ENCODE data around the gene ITPR1. TPM values are rescaled to one million over a fixed set of nuclear protein-coding genes. Genes with fewer than 3 reads are reported as not detected.

The ITPR1 gene
- total RNA-seq, 1 donor from 2014 or later: 81.3 TPM

DNA sequence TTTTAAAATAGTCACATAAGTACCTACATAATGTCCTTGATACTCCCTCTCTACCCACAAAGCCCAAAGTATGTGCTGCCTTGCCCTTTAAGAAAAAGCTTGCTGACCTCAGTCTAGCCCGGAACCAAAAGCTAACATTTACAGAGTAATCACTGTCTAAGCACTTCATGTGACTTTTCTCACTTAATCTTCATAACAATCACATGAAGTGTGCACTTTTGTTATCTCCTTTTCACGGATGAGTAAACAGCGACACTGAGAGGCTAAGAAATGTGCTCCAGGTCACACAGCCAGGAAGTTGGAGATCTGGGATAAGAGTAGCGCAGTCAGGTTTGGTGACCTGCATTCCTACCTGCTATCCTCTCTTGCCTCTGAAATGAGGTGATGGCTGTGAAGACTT lies 194.0 kb downstream of the ITPR1 start:
- intact Hi-C loops (cut with DNase I): no loop called here
- ATAC-seq: no peak

DNA sequence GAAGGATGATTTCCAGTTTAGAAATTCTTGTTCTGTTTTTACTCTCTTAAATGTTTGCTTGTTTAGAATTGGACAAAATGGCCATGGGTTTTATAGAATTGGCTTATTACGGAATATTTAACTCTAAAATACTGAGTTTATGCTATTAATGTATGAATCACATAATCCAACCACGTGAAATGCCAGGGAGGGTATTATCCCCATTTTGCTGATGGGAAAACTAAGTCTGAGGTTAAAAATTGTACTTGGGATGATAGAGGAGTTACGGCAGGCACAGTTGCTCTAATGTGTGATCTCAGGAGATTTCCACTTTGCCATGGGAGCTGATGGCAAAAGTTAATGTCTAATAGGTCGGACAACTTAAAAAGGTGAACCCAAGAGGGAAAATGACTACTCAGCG lies 194.4 kb downstream of the ITPR1 start:
- no peak for DNase-seq (ENCODE audit: low spot score)
- intact Hi-C loops (cut with DNase I): no loop called here
- no peak for ATAC-seq

More for the DNA sequence above, 194.0 kb downstream of the ITPR1 start:
- no peak for DNase-seq (ENCODE audit: low spot score)

DNA sequence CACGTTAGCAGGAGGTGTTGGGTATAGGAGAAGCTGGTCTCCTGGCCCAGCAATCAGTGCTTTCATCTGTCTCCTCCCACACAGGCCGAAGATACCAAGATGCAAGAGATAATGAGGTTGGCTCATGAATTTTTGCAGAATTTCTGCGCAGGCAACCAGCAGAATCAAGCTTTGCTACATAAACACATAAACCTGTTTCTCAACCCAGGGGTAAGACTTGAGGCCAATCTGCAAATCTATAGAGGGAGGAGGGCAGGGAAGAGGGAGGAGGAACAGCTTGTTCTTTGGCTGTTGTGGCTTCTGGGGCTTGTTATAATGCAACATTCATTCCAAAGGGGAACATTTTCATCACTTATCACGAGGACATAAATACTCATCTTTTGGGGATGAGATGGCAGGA lies 195.3 kb downstream of the ITPR1 start:
- intact Hi-C loops (cut with DNase I): no loop called here
- DNase-seq (ENCODE audit: low spot score): no peak
- no peak for ATAC-seq

DNA sequence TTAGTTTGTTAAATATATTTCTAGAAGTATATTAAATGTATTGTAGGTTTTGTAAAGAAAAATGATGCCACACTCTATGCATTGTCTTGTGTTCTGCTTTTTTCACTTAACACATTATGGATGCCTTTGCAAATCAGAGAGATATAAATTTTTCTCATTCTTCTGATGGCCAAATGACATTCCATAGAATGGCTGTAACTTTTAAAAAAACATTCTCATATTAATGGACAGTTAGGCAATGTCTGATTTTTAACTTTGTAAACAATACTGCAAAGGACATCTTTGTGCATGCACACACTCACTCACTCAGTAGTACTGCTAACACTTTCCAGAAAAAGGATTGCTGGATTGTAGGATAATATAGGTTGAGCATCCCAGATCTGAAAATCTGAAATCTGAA lies 195.9 kb downstream of the ITPR1 start:
- DNase-seq (ENCODE audit: low spot score): no peak
- intact Hi-C loops (cut with DNase I): no loop called here
- ATAC-seq: no peak

DNA sequence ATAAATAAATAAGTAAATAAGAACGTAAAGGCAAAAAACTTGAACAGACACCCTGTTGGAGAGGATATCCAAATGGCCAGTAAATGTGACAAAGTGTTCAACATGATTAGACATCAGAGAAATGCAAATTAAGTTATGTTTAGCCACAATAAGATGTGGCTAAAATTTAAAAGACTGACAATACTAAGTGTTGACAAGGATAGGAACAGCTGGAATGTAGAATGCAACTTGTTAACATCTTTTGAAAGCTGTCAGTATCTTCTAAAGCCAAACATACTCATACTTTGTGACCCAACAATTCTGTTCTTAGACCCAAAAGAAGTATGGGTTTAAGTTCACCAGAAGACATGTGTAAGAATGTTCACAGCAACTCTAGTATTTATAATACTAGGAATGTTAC lies 197.1 kb downstream of the ITPR1 start:
- DNase-seq (ENCODE audit: low spot score) (no peak), ATAC-seq (no peak)
- intact Hi-C loops (cut with DNase I): no loop called here

DNA sequence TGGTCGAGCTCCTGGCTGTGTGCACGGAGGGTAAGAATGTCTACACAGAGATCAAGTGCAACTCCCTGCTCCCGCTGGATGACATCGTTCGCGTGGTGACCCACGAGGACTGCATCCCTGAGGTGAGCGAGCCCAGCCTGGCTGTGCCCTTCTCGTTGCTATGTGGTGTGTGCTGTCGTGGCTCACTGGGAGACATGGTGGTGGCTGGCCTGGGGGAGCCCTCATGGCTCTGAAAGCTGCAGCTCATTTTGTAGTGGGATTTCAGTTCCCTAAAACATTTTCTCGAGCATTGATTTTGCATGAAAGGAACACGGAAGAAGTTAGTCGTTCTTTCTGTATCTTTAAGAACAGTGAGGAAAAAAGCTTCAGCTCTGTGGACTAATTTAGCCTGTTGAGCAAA lies 200.5 kb downstream of the ITPR1 start:
- intact Hi-C loops (cut with DNase I): no loop called here
- ATAC-seq (no peak), DNase-seq (ENCODE audit: low spot score) (no peak)

DNA sequence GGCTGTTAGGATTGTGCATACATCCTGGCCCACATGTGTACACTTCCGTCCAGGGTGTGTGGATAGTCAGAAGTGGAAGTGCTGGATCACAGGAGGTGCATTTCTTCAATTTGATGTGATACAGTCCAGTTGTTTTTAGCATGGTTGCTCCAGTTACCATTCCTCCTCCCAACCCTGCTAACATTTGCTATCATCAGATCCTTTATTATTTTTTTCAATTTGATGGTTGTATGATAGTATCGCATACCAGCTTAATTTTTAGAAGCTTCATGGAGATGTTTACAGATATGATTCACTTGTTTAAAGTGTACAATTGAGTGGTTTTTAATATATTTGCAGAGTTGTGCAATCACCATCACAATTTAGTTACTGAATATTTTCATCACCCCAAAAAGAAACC lies 202.7 kb downstream of the ITPR1 start:
- intact Hi-C loops (cut with DNase I): no loop called here
- DNase-seq (ENCODE audit: low spot score) (no peak), ATAC-seq (no peak)

DNA sequence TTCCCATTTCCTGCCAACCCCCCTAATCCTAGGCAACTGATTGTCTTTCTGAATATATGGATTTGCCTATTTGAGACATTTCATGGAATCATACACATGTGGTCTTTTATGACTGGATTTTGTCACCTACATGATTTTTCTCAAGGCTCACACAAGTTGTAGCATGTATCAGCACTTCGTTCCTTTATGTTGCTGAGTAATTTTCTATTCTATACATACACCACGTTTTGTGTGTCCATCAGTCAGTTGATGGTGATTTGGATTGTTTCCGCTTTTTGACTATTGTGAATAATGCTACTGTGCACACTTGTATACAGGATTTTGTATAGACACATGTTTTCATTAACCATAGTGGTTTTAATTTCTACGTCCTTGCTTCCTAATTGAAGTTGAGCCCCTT lies 203.1 kb downstream of the ITPR1 start:
- no peak for DNase-seq (ENCODE audit: low spot score)
- intact Hi-C loops (cut with DNase I): no loop called here
- no peak for ATAC-seq

DNA sequence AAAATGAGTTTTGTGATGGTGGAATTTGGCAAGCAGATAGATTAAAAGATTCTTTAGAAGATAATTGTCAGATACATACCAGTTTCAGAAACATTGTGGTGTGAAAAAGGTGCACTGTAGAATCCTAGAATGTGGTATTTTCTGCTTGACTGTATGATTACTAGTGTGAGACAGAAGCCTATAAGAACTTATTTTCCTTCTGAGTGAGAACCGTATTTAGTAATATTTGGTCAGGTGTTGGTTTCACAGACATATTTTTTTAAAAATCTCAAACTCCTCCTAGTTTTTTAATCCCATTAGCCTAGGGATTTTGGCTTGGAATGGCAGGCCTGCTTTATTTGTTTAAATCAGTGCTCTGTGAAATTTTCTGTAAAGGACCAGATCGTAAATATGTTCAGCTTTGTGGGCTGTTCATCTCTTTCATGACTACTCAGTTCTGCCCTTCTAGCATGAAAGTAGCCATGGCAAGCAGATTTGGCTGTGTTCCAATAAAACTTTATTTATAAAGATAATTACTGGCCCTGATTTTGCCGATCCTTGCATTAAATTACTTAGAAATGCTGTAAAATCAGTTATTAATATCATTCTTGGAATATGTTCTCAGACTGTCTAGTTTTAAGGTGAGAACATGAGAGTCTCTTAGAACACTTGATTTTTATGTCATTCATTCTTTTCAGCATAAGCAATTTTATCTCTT lies 205.1 kb downstream of the ITPR1 start:
- intact Hi-C loops (cut with DNase I): no loop called here
- DNase-seq (ENCODE audit: low spot score) (no peak), ATAC-seq (no peak)

DNA sequence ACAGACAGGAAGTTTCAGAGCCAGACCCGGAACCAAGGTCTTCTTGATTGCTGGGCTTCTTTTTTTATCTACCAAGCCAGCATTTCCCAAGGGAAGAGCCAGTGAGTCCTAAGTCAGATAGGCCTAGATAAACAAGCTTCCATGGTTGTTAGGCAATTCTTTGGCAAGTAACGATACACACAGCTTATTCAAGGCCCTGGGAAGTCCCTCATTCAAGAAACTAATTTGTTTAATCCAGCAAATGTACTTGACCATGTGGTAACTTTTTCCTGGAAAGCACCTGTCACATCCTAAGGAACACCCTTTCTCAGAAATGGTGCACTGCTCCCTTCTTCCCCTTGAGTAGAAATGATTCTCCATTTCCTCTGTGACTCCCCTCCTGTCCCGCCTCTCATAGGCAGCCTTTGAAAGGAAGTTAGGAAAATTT lies 209.9 kb downstream of the ITPR1 start:
- ATAC-seq: peak; percentile 82
- intact Hi-C loops (cut with DNase I): no loop called here
- DNase-seq (ENCODE audit: low spot score): no peak

DNA sequence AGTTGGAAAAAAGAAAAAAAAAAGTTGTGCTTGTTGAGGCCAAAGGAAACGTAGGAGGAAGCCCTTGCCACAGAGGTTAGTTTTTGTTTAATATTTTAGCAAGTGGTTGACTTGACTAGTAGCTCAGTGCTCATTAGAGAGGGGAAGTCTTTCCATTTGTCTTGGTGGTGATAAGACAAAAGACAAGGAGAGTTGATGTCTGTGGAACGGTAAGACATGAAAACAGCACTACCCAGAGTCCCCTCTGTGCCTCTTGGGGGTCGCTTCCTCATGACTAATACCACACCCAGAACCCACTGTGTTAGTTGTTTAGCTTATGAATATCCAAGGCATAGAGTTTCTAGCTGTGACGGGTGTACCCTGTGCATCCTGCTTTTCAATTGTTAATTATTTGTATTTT lies 211.4 kb downstream of the ITPR1 start:
- DNase-seq (ENCODE audit: low spot score) (no peak), ATAC-seq (no peak)
- intact Hi-C loops (cut with DNase I): no loop called here

DNA sequence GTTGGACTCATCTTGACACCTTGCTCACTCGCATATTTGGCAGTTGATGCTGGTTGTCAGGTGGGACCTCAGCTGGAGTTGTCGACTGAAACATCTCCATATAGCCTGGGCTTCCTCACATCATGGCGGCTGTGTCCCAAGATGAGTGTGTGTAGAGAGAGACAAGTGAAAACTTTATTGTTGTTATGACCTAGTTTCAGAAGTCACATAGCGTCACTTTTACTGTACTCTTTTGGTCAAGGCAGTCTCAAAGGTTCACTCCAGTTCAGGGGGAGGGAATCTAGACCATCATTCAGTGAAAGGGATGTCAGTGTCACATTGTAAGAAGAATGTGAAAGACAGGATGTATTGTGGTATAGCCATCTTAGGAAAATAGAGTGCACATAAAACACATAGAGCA lies 214.2 kb downstream of the ITPR1 start:
- intact Hi-C loops (cut with DNase I): no loop called here
- DNase-seq (ENCODE audit: low spot score): no peak
- no peak for ATAC-seq

DNA sequence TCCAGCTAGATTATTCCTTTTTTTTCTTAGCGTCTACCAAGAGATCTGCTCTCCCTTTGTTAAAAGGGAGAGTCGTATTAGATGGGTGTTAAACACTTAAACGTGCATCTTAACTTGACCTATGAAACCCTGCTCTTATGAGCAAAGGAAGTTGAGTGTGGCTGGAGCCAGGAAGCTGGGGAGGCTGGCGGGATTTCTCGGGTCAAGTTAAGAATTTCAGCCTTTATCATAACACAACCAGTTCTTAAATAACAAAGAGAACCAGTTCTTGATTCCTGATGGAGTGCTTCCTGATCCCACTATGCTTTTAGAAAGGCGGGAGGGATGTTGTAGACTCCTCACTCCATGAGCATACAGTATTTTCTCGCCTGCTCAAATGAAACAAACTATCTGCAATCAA lies 215.1 kb downstream of the ITPR1 start:
- no peak for DNase-seq (ENCODE audit: low spot score)
- ATAC-seq: no peak
- intact Hi-C loops (cut with DNase I): no loop called here

DNA sequence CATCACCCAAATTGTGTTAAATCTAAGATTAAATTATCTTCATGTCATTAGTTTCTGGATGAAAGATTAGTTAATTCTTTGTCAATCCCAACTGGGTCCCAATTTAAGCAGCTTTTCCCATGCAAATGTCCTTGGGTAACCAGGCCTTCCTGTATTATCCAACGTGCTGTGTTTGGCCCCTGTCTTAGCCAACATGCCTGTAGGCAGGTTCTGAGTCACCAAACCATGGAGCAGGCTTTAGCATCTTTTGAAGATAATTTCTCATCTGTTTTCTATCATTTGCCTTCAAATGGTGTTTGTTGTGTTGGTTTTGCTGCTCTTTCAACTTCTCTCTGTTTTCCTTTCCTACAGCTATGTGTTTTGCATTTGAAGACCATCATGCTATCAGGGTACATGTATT lies 216.2 kb downstream of the ITPR1 start:
- ATAC-seq (no peak), DNase-seq (ENCODE audit: low spot score) (no peak)
- intact Hi-C loops (cut with DNase I): no loop called here

DNA sequence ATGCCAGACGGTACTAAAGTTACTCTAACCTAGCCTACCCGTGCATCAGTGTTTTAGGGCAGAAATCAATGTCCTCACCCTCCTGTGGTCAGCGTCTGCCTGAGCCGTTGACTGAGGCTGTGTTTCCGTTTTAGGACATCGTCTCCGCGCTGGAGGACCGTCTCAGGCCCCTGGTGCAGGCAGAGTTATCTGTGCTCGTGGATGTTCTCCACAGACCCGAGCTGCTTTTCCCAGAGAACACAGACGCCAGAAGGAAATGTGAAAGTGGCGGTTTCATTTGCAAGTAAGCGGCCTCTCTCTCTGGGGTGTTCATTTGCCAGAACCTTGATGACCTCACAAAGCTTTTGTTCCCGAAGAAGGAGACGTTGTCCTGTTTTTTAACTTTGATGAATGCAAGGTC lies 217.0 kb downstream of the ITPR1 start:
- ATAC-seq: no peak
- intact Hi-C loops (cut with DNase I): loop anchor here (10.0 kb wide), 1 partner anchor 325 kb away; no protein-coding TSS in a partner anchor
- DNase-seq (ENCODE audit: low spot score): no peak

DNA sequence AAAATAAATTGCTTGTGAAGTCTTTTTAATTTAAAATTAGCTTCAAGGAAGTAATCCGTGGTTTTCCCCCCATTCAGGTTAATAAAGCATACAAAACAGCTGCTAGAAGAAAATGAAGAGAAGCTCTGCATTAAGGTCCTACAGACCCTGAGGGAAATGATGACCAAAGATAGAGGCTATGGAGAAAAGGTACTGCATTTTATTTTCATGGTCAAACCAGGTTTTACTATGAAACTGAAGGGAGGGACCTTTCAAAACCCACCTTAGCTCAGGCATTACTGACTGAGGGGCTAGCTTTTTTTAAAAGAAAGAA lies 218.5 kb downstream of the ITPR1 start:
- ATAC-seq (peak; percentile 4), DNase-seq (ENCODE audit: low spot score) (no peak)
- intact Hi-C loops (cut with DNase I): loop anchor here (10.0 kb wide), 1 partner anchor 323 kb away; no protein-coding TSS in a partner anchor

DNA sequence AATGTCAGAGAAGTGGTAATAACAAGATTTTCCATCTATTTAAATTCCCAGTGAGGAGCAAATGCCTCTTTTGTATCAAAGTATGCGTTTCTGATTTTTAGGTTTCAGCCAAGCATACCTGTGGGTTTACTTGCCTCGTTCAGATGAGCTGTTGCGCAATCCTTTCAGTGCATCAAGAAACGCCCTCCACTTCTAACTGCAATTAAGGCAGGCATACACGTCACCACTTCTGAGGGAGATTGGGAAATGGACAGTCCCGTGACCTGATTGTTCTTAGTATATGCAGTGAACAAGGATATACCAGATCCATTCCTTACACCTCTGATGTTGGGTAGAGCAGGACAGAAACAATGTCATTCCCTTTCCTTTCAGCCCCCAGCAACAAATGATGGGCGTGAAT lies 219.0 kb downstream of the ITPR1 start:
- peak; percentile 71 for ATAC-seq

DNA sequence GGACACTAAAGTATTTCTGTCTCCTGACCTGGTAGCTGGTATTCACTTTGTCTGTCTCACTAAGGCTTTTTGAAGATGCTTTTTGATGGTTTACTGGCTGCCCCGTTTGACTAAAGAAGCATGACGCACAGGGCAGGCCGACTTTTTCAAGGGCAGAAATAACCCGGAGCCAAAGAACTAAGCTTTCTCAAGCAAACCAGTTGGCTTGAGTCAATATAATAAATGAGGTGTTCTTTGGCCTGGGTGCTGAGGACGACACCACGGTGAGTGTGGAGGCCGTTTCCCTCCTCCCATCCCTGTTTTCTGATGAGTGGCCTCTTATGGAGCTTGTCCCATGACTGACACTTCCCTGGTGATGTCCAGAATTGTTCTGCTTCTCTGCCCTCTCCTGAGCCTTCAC lies 220.9 kb downstream of the ITPR1 start:
- DNase-seq (ENCODE audit: low spot score): no peak
- intact Hi-C loops (cut with DNase I): loop anchor here (10.0 kb wide), 1 partner anchor 321 kb away; no protein-coding TSS in a partner anchor
- no peak for ATAC-seq

More for the DNA sequence above, 219.0 kb downstream of the ITPR1 start:
- intact Hi-C loops (cut with DNase I): loop anchor here (10.0 kb wide), 1 partner anchor 323 kb away; no protein-coding TSS in a partner anchor
- DNase-seq (ENCODE audit: low spot score): no peak

DNA sequence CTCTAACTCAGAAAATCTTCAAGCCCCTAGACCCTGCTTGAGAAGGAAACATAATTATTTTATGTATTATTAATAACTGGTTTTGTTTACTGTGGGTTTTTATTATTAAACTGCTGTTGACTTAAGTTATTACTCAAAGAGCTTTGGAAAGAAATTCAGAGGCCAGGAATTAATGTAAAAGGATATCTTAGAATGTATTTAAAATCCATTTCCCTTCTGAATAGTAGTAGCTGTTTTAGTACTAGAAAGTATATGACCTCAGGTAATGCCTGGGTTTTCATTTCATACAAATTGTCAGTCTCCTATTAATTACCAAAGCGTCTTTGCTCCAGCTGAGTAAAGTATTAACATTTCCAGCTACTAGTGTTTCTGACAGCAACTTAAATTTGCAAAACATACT lies 223.1 kb downstream of the ITPR1 start:
- intact Hi-C loops (cut with DNase I): loop anchor here (10.0 kb wide), 1 partner anchor 319 kb away; no protein-coding TSS in a partner anchor
- ATAC-seq (no peak), DNase-seq (ENCODE audit: low spot score) (no peak)

DNA sequence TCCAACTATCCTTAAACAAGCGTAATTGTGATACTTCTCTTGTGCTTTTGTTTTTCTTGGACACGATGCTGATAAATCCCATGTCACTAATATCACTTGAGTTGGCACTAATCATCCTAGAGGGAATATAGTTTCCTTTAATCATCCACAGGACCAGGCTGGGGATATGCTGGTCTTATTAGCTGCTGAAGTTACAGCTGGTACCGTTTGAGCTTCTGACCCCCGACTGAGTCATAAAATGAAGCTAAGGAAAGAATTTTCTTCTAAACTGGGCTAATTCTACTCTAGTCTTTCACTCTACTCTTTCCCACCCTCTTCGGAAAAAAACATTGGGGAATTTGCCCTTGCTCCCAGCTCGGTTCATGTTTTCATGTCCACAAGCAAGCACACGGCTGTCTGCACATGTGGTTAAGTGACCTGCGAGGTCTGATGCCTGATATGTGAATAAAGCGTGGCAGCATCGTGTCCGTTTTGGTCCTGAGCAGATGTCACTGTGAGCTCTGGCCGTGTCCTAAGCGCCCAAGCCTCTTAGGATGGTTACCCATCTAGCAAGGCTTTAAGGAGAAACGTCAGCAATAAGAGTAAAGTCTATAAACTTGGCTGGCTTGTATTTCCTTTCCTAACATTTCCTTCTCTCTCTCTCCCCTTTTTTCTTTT lies 223.7 kb downstream of the ITPR1 start:
- intact Hi-C loops (cut with DNase I): loop anchor here (10.0 kb wide), 1 partner anchor 318 kb away; no protein-coding TSS in a partner anchor
- no peak for DNase-seq (ENCODE audit: low spot score)
- ATAC-seq: peak; percentile 74

DNA sequence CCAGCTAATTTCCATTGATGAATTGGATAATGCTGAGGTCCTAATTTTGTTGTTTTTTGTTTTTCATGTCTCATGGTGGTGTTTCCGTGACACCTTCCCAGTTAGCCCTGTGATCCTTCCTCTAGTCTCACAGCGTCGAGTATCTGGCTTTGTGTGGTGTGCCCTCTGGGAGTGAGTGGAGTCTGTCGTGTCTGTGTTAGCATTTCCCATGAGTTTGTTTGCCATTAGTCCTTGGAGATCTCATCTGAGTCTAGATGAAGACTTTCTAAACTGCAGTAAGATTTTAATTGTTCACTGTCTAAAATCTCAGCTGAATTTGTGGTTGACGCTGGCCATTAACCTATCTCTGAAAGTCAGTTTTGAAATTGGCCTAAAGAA lies 224.2 kb downstream of the ITPR1 start:
- DNase-seq (ENCODE audit: low spot score) (no peak), ATAC-seq (no peak)
- intact Hi-C loops (cut with DNase I): loop anchor here (10.0 kb wide), 1 partner anchor 317 kb away; no protein-coding TSS in a partner anchor
